ENCODE measurements around the gene NRG3.

- TF ChIP-seq PRDM10 (tag by site-specific recombination; IDR thresholded peaks at IDR 0.05) (no peak), CTCF (tag by site-specific recombination; IDR thresholded peaks at IDR 0.05) (no peak), ZNF146 (tag by site-specific recombination; IDR thresholded peaks at IDR 0.05) (no peak), REST (tag by site-specific recombination; IDR thresholded peaks at IDR 0.05) (no peak), ZNF776 (tag by site-specific recombination; IDR thresholded peaks at IDR 0.05; ENCODE audit: borderline replicate concordance) (no peak), ZBTB20 (tag by site-specific recombination; IDR thresholded peaks at IDR 0.05) (no peak), ZNF792 (tag by site-specific recombination; IDR thresholded peaks at IDR 0.05) (no peak)
Observed at GRCh38 chr10:82721831-82722230, 846.8 kb downstream of the NRG3 start.

Data from HEK293 (cell line).